HG03378 (cell line): Measurements from ENCODE around the gene CCDC141.

Experiments
- ATAC-seq: cut with Tn5 transposase; IDR thresholded peaks from one replicate; pipeline ENCODE4 v1.9.1; 2021; ENCODE audit warnings: mild to moderate bottlenecking, moderate library complexity; ENCODE audit not compliant: unreplicated experiment

The CCDC141 gene

GRCh38 chr2:178980815-178981214 lies 69.1 kb downstream of the CCDC141 start:
- no peak for ATAC-seq

GRCh38 chr2:178978667-178979066 lies 71.3 kb downstream of the CCDC141 start:
- ATAC-seq, result no peak

- ATAC-seq, result no peak
Observed at GRCh38 chr2:178976351-178976750, 73.6 kb downstream of the CCDC141 start.

GRCh38 chr2:178962805-178963433 lies 87.0 kb downstream of the CCDC141 start:
- ATAC-seq, result no peak

GRCh38 chr2:178962152-178962551 lies 87.8 kb downstream of the CCDC141 start:
- ATAC-seq, result no peak

- no peak for ATAC-seq
Observed at GRCh38 chr2:178954049-178954448, 95.9 kb downstream of the CCDC141 start.

- ATAC-seq, result no peak
Observed at GRCh38 chr2:178951266-178952006, 98.5 kb downstream of the CCDC141 start.

GRCh38 chr2:178949584-178949983 lies 100.4 kb downstream of the CCDC141 start:
- peak; percentile 53 for ATAC-seq

- ATAC-seq, result no peak
Observed at GRCh38 chr2:178949151-178949550, 100.8 kb downstream of the CCDC141 start.

- no peak for ATAC-seq
Observed at GRCh38 chr2:178947006-178947405, 102.9 kb downstream of the CCDC141 start.

- no peak for ATAC-seq
Observed at GRCh38 chr2:178946494-178946893, 103.4 kb downstream of the CCDC141 start.

- no peak for ATAC-seq
Observed at GRCh38 chr2:178943745-178944144, 106.2 kb downstream of the CCDC141 start.

GRCh38 chr2:178934571-178934970 lies 115.4 kb downstream of the CCDC141 start:
- ATAC-seq, result no peak

- no peak for ATAC-seq
Observed at GRCh38 chr2:178933493-178933892, 116.4 kb downstream of the CCDC141 start.

GRCh38 chr2:178928077-178928476 lies 121.9 kb downstream of the CCDC141 start:
- ATAC-seq, result peak; percentile 90

GRCh38 chr2:178927173-178927572 lies 122.8 kb downstream of the CCDC141 start:
- ATAC-seq, result no peak

- no peak for ATAC-seq
Observed at GRCh38 chr2:178924817-178925216, 125.1 kb downstream of the CCDC141 start.

- ATAC-seq, result no peak
Observed at GRCh38 chr2:178923546-178923945, 126.4 kb downstream of the CCDC141 start.

GRCh38 chr2:178920916-178921513 lies 128.9 kb downstream of the CCDC141 start:
- ATAC-seq, result no peak

GRCh38 chr2:178917555-178917954 lies 132.4 kb downstream of the CCDC141 start:
- ATAC-seq, result no peak

GRCh38 chr2:178915423-178916173 lies 134.3 kb downstream of the CCDC141 start:
- no peak for ATAC-seq
